GM10266 (cell line): Measurements from ENCODE around the gene MYO1E.

Experiments
- DNase-seq: peaks from one replicate; pipeline ENCODE4 v3.0.0; 2012; ENCODE audit errors: extremely low spot score
- CTCF ChIP-seq: IDR thresholded peaks from 2 replicates; pipeline ENCODE4 v1.5.1; 2012; ENCODE audit warnings: mild to moderate bottlenecking, low read depth; ENCODE audit not compliant: control insufficient read depth, insufficient read depth; ENCODE audit errors: missing control alignments

MYO1E gene

DNA sequence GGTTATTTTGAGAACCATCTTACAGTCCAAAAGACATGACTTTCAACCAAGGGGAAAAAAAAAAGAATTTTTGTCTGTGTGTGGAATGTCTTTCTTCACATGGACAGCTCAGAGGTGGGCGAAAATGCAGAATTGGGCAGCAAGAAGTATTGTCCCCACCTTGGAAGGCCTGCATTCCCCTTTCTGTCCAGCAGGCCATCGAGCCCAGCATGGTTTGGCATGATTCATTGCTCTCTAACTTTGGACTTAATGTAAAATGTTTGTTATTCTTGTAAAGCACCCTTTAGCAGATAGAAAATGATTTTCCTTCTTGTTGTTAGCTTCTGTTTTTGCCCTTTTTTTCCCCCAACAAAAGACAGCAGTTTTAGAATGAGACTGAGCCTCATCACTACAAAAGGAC, 12.4 kb downstream of the MYO1E start:
- DNase-seq: no peak
- no peak for TF ChIP-seq CTCF

- no peak for TF ChIP-seq CTCF
- no peak for DNase-seq
Measured at GRCh38 chr15:59355730-59356129, 16.9 kb downstream of the MYO1E start.

DNA sequence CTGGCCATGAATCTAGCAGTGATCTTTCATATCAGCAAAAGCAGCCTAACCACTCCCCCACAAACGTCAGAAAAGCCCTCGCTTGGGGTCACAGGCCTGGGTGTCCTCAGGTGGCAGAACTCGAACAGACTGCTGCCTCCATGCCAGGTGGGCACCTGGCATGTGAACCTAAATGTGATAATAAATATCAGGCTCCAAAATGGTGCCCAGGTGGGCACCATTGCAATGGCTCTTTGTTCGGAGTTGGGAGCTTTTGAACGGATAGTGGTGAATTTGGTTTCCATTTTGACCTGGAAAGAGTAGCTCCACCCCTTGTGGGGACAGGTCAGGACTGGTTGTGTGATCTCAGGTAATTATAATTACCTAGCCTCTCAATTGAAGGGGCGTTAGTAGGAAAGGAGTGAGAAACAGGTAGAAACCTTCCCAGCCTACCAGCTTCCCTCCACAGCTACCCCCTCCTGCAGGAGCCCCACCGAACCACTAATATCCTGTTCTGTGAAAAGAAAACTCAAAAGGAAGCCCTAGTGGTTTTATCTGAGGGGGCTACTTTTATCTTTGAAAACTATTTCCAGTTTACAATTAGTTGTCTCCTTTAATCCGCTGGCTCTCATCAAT, 18.1 kb downstream of the MYO1E start:
- DNase-seq: no peak
- no peak for TF ChIP-seq CTCF

DNA sequence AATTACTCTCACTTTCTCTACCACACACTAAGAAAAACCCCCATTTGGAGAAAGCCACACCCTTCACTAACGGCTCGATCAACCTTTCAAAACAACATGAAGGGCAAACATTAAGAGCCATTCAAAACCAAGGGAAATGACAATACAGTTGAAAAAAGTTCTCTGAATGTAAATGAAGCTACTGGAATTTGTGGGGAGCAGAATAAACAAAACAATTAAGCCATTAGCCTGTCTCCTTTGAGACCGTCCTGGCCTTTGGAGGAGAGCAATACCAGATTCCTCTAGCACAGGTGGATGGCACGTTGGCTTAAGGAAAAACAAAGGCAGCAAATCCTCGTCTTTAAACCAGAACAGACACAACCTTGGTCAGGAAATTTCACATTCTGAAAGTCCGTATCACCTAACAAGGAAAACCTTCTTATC, 18.7 kb downstream of the MYO1E start:
- TF ChIP-seq CTCF: no peak
- no peak for DNase-seq

DNA sequence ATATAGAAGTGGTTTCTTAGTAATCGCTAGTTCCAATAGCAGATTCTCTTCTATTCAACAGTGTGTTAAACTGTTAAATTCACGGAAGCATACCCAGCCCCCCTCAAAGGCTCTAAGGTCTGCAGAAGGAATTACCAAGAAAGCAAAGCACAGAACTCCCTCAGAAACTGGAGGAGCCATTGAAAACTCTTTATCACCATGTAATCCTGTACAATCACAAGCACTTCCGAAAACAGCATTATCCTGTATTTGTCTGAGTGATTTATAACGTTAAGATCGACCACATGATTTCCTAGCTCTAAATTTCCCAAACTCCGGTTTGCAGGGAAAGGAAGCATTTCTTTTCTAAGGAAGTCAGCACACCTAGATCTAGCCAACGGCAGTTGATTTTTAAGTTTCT, 20.0 kb downstream of the MYO1E start:
- no peak for DNase-seq
- TF ChIP-seq CTCF: no peak

- no peak for TF ChIP-seq CTCF
- DNase-seq: no peak
Measured at GRCh38 chr15:59352189-59352588, 20.5 kb downstream of the MYO1E start.

GRCh38 chr15:59350421-59350732, 22.3 kb downstream of the MYO1E start:
- DNase-seq: no peak
- no peak for TF ChIP-seq CTCF
